CD4-positive, alpha-beta T cell (primary cell): ENCODE data around the gene GPRASP1. TPM values are rescaled to one million over a fixed set of nuclear protein-coding genes. Genes with fewer than 3 reads are reported as not detected.

Source experiments
- ATAC-seq: fragments of 200-7000 bp; cut with Tn5 transposase; one replicate; pipeline ENCODE4 v1.10.0; 2022; ENCODE audit warnings: mild to moderate bottlenecking; ENCODE audit not compliant: poor library complexity
- CTCF ChIA-PET: fragments of 350-600 bp; sonication (Branson Sonifier 250); formaldehyde crosslinking; loops from one replicate; lab custom pipeline; 2021; ENCODE audit warnings: antibody characterized with exemption, inconsistent platforms; lab: Charles Lee
- POLR2A ChIA-PET: fragments of 350-600 bp; sonication (Branson Sonifier 250); formaldehyde crosslinking; loops from one replicate; lab custom pipeline; 2021; ENCODE audit warnings: antibody characterized with exemption, inconsistent platforms; lab: Charles Lee
- DNase-seq, 14 experiments: peaks; one replicate each; pipeline ENCODE4 v3.0.0-alpha.2; 2013 to 2020; ENCODE audit warnings: mixed read lengths in 2 of 14
- H3K27ac ChIP-seq, 2 donors: one replicate each; pipeline versions ENCODE4 v1.5.1 to v1.7.0; 2013; ENCODE audit warnings: low read length in 2 of 2, low read depth in 1 of 2, mild to moderate bottlenecking in 1 of 2
- H3K27me3 ChIP-seq, 2 experiments: 1 replicate in 1 of 2; 2 replicates in 1 of 2; pipeline versions ENCODE4 v1.6.1 to v1.7.0; 2013; ENCODE audit warnings: low read length in 2 of 2, control low read depth in 1 of 2, mild to moderate bottlenecking in 1 of 2, moderate library complexity in 1 of 2; ENCODE audit not compliant: insufficient read depth in 2 of 2, control insufficient read depth in 1 of 2
- H3K36me3 ChIP-seq: one replicate; pipeline ENCODE4 v1.6.1; 2013; ENCODE audit warnings: low read length, control low read depth; ENCODE audit not compliant: insufficient read depth
- H3K4me1 ChIP-seq: one replicate; pipeline ENCODE4 v1.6.1; 2013; ENCODE audit warnings: low read length, control low read depth; ENCODE audit not compliant: insufficient read depth
- H3K4me3 ChIP-seq: one replicate; pipeline ENCODE4 v1.5.1; 2013; ENCODE audit warnings: mild to moderate bottlenecking, low read length, moderate library complexity
- H3K9me3 ChIP-seq, 2 experiments: 1 replicate in 1 of 2; 2 replicates in 1 of 2; pipeline versions ENCODE4 v1.6.1 to v1.7.0; 2013; ENCODE audit warnings: low read length in 2 of 2, mild to moderate bottlenecking in 2 of 2, control low read depth in 1 of 2, moderate library complexity in 1 of 2; ENCODE audit not compliant: control insufficient read depth in 1 of 2, insufficient read depth in 1 of 2
- H3K27ac Mint-ChIP-seq: one replicate; pipeline ENCODE4 v1.8.0; 2020; ENCODE audit warnings: mixed read lengths
- H3K27me3 Mint-ChIP-seq: one replicate; pipeline ENCODE4 v1.8.0; 2021; ENCODE audit warnings: mixed read lengths
- H3K36me3 Mint-ChIP-seq: one replicate; pipeline ENCODE4 v1.8.0; 2021; ENCODE audit warnings: low read depth, mixed read lengths
- H3K4me1 Mint-ChIP-seq: one replicate; pipeline ENCODE4 v1.8.0; 2021; ENCODE audit warnings: low read depth, mixed read lengths
- H3K4me3 Mint-ChIP-seq: one replicate; pipeline ENCODE4 v1.8.0; 2020; ENCODE audit warnings: mild to moderate bottlenecking, mixed read lengths
- H3K9me3 Mint-ChIP-seq: one replicate; pipeline ENCODE4 v1.8.0; 2020; ENCODE audit warnings: mixed read lengths
- intact Hi-C, 2 experiments: fragments of 100-400 bp; cut with DNase I in 1 of 2; cut with micrococcal nuclease in 1 of 2; formaldehyde crosslinking; loops; one replicate each; pipeline versions ENCODE4 v1.15.1 to v1.9.0; 2023 to 2025; cut with DNase I, micrococcal nuclease
- polyA plus RNA-seq, 2 donors: library from polyadenylated mRNA; unstranded; fragments of 120-200 nt; gene quantifications; one replicate each; pipeline ENCODE4 v1.2.1, GENCODE V29; 2013
- total RNA-seq, 174 experiments: library from RNA in 2 of 174; stranded (reverse) in 2 of 174; gene quantifications; one replicate each; pipeline ENCODE4 v1.2.3 and lab custom pipeline; 2021 to 2026
- TF ChIP-seq, protein P1 (sequence below): fragments of 200-600 bp; IDR thresholded peaks from one replicate; pipeline ENCODE4 v1.8.0; 2022; ENCODE audit warnings: antibody characterized with exemption, mild to moderate bottlenecking

The GPRASP1 gene
- 100 to 1,000 TPM; 103 to 104 TPM for total RNA-seq
- polyA plus RNA-seq (2013, experiment 1 of 2), result 17.7 TPM
- polyA plus RNA-seq (2013, experiment 2 of 2), result 20.1 TPM
- total RNA-seq (lab: John Stamatoyannopoulos, UW), result 6.3 to 250 (median 143) reads per million in 172 experiments

DNA sequence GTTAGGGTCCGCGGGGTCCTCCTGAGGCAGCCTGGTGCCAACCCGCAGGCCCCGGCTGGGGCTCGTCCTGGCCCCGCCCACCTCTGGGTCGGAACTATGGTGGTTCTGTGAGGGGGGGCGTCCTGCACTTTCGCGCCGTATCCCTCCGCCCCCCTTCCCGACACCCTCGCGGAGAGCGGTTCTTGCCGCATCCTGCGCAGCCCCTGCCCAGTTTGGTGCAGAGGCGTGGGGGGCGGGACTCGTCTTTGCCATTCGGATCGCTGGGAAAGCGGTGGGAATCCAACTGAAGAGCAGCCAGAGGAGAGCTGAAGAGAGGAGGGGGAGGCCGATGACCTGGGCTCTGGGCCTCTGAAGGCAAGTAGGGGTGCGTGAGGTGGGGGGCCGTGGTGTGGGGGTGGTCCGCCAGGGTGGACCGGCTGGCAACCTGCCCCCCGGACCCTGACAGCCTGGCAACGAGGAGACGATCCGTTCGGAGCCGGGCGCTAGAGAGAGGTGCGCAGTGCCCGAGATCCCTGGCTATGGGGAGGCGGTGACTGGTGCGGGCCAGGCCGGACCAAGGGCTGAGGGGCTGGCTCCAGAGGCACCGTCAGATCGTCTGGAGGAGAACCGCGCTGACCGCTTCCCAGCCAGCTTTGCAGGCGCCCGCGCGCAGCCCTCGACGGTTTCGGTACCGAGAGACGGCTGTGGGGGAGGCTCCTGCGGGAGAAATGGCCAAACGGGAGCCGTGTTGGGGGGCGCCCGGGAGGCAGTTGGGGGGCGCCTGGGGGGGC lies at the start of gene GPRASP1:
TSS of gene GPRASP1 (plus strand) at position 242 of the 770 bp plus-strand sequence. CDS start 2,431 bp downstream, outside the sequence.
- intact Hi-C loops, result loop anchor here (1.0 to 10.0 kb wide), 6 partner anchors 52 to 1237 kb away; partner anchors contain the start of genes ARMCX5 (in 2 of the 2), GPRASP3 (in 1 of the 2) and TMSB15A (in 1 of the 2)
- Mint-ChIP-seq H3K36me3 (peaks cover 44% of the 10 kb centered on the region), H3K9me3 (no peaks in the 10 kb centered on the region), H3K27ac (peak within 1 kb of the TSS; percentile 97), H3K4me3 (peak within 1 kb of the TSS; percentile 100), H3K4me1 (peaks cover 40% of the 10 kb centered on the region), H3K27me3 (no peaks in the 10 kb centered on the region)
- DNase-seq (peak; percentile 44 to 82 (median 68)), ATAC-seq (peak; percentile 67)
- Histone ChIP-seq H3K27ac (peak within 1 kb of the TSS; percentile 40 to 64), H3K4me3 (peak within 1 kb of the TSS; percentile 84), H3K27me3 (no peaks in the 10 kb centered on the region), H3K9me3 (no peaks in the 10 kb centered on the region), H3K36me3 (peaks cover 2% of the 10 kb centered on the region), H3K4me1 (peaks cover 18% of the 10 kb centered on the region)
- TF ChIP-seq, protein P1, sequence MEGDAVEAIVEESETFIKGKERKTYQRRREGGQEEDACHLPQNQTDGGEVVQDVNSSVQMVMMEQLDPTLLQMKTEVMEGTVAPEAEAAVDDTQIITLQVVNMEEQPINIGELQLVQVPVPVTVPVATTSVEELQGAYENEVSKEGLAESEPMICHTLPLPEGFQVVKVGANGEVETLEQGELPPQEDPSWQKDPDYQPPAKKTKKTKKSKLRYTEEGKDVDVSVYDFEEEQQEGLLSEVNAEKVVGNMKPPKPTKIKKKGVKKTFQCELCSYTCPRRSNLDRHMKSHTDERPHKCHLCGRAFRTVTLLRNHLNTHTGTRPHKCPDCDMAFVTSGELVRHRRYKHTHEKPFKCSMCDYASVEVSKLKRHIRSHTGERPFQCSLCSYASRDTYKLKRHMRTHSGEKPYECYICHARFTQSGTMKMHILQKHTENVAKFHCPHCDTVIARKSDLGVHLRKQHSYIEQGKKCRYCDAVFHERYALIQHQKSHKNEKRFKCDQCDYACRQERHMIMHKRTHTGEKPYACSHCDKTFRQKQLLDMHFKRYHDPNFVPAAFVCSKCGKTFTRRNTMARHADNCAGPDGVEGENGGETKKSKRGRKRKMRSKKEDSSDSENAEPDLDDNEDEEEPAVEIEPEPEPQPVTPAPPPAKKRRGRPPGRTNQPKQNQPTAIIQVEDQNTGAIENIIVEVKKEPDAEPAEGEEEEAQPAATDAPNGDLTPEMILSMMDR, result no peak
- ChIA-PET CTCF (interaction anchor here (1.0 kb wide), 1 partner anchor 53 kb away, joined by 3 read pairs; no protein-coding TSS in a partner anchor), POLR2A (interaction anchor here (0.8 to 1.9 kb wide), 9 partner anchors 8 to 1505 kb away, joined by 3 to 26 read pairs (median 5); partner anchors contain the start of genes ARMCX5, BEX5, GPRASP3 and SLC25A53)

- H3K9me3 ChIP-seq, result no peaks in the 10 kb centered on the region
- H3K4me1 ChIP-seq, result peaks cover 4% of the 10 kb centered on the region
- ATAC-seq (no peak), DNase-seq (no peak)
- H3K36me3 ChIP-seq, result peaks cover 2% of the 10 kb centered on the region
- Mint-ChIP-seq H3K9me3 (no peaks in the 10 kb centered on the region), H3K4me1 (peaks cover 80% of the 10 kb centered on the region), H3K36me3 (peaks cover 68% of the 10 kb centered on the region), H3K27me3 (no peaks in the 10 kb centered on the region), H3K4me3 (no peak overlapping the region), H3K27ac (peak overlapping the region; percentile 56)
- ChIA-PET CTCF (no interaction called here), POLR2A (interaction anchor here (1.0 kb wide), 2 partner anchors 10 to 47 kb away, joined by 3 read pairs; partner anchors contain the start of gene GPRASP1)
- intact Hi-C loops, result loop anchor here in 1 of 2 experiments (10.0 kb wide), 1 partner anchor 1200 kb away; the partner anchor contains the start of genes GLA and HNRNPH2
- TF ChIP-seq, protein P1, result no peak
- no peak overlapping the region for H3K27ac ChIP-seq
- no peaks in the 10 kb centered on the region for H3K27me3 ChIP-seq
- H3K4me3 ChIP-seq, result no peak overlapping the region
Observed at GRCh38 chrX:102604327-102604726, 47.0 kb upstream of the GPRASP1 start.

- H3K27me3 Mint-ChIP-seq, result no peaks in the 10 kb centered on the region
- Histone ChIP-seq H3K4me1 (no peaks in the 10 kb centered on the region), H3K9me3 (no peaks in the 10 kb centered on the region), H3K36me3 (peaks cover 6% of the 10 kb centered on the region), H3K27me3 (no peaks in the 10 kb centered on the region), H3K4me3 (no peak overlapping the region), H3K27ac (no peak overlapping the region)
- DNase-seq, result no peak
- H3K9me3 Mint-ChIP-seq, result no peaks in the 10 kb centered on the region
- ChIA-PET CTCF (no interaction called here), POLR2A (no interaction called here)
- H3K4me3 Mint-ChIP-seq, result no peak overlapping the region
- H3K36me3 Mint-ChIP-seq, result peaks cover 70% of the 10 kb centered on the region
- no peak for ATAC-seq
- TF ChIP-seq, protein P1, result no peak
- no peak overlapping the region for H3K27ac Mint-ChIP-seq
- intact Hi-C loops, result loop anchor here in 1 of 2 experiments (10.0 kb wide), 1 partner anchor 1201 kb away; the partner anchor contains the start of genes GLA and HNRNPH2
- H3K4me1 Mint-ChIP-seq, result peaks cover 73% of the 10 kb centered on the region
Observed at GRCh38 chrX:102606115-102606514, 45.2 kb upstream of the GPRASP1 start.
